Stimulated activated CD8-positive, alpha-beta memory T cell treated with anti-CD3 and anti-CD28 coated beads, Interleukin-12 subunit alpha, Interleukin-12 subunit beta, amount 100 ng/mL, for 24 hours (primary cell): ENCODE data around the gene ERO1B.

ENCODE experiments used
- DNase-seq: peaks from one replicate; pipeline ENCODE4 v3.0.0-alpha.2; 2020; ENCODE audit errors: extremely low read depth

ERO1B gene

DNA sequence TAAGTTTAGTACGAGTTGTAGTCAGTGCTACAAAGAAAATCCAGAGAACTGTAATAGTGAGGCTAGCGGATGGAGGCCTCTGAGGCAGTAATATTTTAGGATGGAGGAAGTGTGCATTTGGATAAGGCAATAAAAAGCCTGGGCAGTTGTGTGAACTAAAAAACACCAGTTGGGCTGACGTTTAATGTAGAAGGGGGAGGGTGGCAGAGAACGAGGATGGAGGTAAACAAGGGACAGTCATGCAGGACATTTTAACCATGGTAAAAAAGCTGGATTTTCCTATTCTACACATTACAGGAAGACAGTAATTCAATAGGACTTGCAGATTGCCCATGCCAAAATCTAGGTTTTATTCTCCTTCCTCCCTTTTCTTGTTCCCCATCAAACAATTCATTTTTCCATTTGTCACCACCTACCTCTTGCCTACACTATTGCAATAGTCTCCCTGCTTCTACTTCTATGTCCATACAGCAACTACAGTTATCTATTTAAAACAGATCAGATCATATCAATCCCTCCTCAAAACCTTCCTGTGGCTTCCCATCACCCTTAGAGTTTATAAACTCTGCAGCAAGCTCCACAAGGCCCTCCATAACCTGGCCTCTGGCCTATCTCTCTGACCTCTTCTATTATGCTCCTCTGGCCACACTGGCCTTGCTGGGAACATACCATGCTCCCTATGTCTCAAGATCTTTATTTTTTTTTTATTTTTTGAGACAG is 27.7 kb downstream of the ERO1B start:
- DNase-seq = no peak

- no peak for DNase-seq
Measured at GRCh38 chr1:236253119-236253518, 28.6 kb downstream of the ERO1B start.

DNA sequence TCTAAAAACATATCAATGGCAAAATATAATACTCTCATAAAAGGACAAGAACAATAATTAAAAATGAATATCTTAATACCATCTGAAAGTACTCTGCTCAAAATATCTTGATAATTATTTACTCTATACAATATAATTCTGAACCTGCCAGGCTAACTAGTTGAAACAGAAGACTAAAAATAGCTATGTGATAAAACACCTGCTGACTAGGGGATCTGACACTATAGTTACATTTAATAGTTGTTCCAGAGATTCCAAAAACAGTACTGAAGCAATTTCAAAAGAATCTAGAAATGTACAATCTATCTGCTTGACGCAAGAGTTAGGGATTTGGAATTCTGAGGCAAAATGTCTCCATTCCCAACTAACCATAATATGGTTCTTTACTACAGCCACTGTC is 30.2 kb downstream of the ERO1B start:
- DNase-seq = no peak

DNA sequence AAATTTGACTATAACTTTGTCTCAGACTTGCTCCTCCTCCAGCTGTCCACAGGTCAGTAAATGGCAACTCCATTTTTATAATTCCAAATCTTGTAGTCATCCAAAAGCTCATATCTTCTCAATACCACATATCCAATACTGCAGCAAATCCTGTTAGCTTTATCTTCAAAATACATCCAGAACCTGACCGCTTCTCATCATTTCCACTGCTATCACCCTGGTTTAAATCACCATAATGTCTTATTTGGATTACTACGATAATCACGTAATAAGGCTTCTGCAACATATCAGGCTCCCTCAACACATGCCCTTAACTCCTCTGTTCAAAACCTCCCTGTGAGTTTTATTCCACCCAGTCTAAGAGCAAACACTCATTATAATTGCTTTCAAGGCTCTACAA is 34.5 kb downstream of the ERO1B start:
- DNase-seq = no peak

GRCh38 chr1:236242568-236242967 is 39.2 kb downstream of the ERO1B start:
- no peak for DNase-seq

DNA sequence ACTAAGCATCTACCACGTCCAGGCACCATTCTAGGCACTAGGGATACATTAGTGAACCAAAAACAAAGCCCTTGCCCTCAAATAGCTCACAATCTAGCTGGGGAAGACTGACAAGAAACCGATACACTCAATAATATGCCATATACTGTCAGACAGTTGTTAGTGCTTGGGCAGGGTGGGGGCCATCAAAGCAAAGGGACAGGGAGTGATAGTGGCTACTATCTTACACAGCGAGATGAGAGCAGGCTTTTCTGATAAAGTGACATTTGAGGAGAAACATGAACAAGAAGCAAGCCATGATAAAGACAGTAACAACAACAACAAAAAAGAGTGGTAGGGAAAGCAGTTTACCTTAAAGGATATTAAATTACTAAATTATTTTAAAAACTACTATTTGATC is 41.1 kb downstream of the ERO1B start:
- DNase-seq = no peak

DNA sequence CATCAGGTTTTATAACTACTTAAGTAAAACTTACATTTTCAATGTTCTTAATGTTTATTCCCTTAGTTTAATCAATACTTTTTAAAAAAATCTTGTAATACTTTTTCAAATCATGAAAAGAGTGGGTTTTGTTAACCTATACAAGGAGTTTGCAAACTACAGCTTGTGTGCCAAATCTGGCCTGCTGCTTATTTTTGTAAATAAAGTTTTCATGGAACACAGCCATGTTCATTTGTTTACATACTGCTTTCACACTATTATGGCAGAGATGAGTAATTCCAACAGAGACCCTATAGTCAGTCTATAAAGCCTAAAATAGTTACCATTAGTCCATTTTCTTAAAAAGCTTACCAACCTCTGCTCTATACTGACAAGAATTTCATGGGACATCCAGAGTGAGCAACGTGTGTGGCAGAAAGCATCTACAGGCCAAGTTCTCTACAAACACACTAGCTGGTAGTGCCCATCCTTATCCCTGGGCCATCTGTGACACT is 42.6 kb downstream of the ERO1B start:
- no peak for DNase-seq

DNA sequence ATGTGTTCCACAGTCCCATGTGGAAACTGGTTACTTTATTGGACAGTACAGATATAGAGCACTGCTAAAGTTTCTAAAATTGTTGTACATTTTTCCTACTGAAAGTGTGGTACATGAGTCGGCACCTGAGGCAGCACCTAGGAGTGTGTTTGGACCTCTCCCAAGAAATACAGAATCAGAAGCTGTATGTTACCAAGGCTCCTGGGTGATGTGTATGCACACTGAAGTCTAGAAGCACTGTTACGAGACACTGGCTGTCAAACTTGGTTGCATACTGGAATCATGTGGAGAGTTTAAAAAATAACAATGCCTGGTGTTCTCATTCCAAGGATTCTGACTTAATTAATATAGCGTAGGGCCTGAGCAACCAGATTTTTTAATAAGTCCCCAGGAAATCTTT is 46.6 kb downstream of the ERO1B start:
- no peak for DNase-seq

GRCh38 chr1:236228411-236228810 is 53.3 kb downstream of the ERO1B start:
- no peak for DNase-seq

DNA sequence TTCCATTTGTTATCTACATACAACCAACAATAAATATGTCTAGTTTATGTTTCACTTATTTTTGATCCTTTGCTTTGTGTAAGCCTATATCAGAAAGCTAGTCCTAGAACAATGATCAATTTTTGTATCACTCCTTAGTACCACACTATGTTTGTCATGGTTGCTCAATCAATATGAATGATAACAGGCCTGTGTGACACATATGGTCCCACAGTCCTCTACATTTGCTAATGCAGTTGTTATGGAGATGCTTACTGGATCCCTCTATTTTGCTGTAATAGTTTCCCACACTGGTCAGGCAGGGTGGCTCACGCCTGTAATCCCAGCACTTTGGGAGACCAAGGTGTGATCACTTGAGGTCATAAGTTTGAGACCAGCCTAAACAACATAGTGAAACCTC is 59.1 kb downstream of the ERO1B start:
- DNase-seq = no peak

DNA sequence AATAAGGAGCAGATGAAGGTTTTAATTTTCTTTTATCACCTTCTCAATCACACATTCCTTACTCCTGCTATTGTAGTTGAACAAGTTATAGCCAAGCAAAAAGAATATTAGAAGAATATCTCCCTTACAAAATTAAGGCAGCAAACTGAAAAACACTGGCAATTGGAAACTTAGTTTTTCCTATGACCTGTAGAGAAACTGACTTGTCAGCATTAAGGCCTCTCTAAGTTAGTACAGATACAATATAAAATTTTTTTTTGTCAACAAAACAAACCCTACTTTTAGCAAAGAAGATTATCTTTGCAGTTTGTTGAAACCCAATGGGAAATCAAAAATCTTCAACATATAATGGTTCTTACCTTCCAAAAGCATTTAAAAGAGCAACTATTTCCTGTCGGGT is 61.3 kb downstream of the ERO1B start:
- no peak for DNase-seq

- DNase-seq = no peak
Measured at GRCh38 chr1:236214761-236215160, 67.0 kb downstream of the ERO1B start.

DNA sequence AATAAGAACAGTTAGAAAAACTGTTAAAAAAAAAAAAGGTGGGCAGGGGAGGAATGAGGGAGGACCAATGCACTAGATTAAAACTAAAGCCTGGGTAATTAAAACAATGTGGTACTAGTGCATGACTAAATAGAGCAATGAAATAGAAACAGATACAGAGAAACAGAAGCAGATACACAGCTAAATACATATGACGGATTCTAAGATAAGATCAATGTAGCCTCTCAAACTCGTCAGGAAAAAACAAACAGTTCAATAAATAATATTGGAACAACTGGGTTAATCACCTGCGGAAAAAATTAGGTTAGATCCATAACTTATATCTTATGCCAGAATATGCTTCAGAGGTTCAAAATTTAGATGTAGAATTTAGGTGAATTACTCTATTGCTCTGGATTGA is 68.2 kb downstream of the ERO1B start:
- no peak for DNase-seq

GRCh38 chr1:236211815-236212214 is 69.9 kb downstream of the ERO1B start:
- no peak for DNase-seq

- no peak for DNase-seq
Measured at GRCh38 chr1:236209713-236210112, 72.0 kb downstream of the ERO1B start.

DNA sequence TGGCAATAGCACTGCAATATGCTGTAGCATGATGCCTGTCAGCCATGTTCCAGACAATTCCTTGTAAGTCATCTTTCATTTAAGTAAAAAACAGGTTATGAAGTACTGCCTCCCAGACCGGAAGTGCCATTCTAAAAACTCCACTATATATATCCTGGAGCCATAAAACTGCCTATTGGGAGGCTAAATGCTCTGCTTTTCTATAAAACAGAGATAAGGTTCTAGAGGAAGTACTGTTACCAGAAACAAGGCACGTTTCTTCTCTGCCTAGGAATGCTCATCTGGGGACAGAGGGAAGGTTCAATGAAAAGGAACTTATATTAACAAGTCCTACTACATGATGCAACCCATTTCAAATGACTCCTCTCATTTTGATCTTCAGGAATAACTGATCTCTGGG is 72.6 kb downstream of the ERO1B start:
- DNase-seq = no peak

DNA sequence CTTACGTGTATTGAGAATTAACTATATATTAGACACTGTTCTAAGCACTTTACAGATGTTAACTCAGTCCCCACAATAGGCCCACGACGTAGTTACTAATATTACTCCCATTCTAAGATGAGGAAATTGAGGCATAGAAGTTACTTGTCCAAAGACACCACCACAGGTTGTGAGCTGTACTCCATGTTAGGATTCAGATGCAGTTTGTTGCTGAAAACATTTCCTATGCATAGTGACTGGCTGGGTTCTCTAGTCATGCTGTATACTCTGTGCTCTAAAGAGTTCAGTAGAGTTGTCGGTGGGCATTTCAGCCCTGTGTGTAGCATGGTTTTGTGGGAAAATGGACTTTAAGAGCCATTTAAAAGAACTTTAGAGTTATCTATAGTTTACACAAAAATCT is 74.2 kb downstream of the ERO1B start:
- DNase-seq = no peak

- DNase-seq = no peak
Measured at GRCh38 chr1:236207121-236207520, 74.6 kb downstream of the ERO1B start.

GRCh38 chr1:236206548-236206947 is 75.2 kb downstream of the ERO1B start:
- DNase-seq = no peak

DNA sequence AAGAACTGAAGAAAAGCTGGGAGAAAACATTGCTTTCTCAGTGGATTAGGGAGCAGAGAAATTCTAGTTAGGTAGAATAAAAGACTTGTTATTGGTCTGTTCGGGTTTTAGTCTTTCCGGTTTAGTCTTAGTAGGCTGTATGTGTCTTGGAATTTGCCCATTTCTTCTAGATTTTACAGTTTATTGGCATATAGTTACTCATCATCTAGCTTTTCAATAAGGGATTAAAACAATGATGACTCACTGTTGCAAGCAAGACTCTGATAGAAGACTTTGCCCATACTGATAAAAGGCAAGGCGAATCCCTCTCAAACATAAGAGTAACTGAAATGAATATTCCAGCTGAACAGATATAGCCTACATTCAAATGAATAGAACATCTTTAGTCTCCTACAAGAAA is 77.1 kb downstream of the ERO1B start:
- no peak for DNase-seq

- DNase-seq = no peak
Measured at GRCh38 chr1:236204039-236204438, 77.7 kb downstream of the ERO1B start.

DNA sequence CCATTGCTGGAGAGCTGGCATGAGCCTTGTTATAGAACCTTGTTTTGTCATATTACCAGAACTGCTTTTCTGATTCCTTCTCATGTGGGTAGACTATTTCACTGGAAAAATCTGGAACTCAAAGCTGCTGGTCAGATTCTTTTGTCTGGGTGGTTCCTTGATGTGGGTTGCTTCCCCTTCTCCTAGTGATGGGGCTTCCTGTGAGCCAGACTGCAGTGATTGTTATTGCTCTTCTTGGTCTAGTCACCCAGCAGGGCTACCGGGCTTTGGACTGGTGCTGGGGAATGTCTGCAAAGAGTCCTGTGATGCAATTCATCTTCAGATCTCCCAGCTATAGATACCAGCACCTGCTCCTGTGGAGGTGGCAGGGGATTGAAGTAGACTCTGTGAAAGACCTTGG is 80.0 kb downstream of the ERO1B start:
- DNase-seq = no peak

DNA sequence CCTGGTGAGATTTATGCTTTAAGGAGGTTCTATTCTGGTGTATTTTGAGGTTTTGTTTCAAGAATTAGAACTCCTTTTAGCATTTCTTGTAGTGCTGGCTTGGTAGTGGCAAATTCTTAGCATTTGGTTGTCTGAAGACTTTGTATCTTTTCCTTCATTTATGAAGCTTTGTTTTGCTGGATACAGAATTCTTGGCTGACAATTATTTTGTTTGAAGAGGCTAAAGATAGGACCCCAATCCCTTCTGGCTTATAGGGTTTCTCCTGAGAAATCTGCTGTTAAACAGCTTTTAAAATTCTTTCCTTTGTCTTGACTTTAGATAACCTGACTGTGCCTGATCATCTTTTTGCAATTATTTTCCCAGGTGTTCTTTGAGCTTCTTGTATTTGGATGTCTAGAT is 80.8 kb downstream of the ERO1B start:
- no peak for DNase-seq

GRCh38 chr1:236193184-236193583 is 88.6 kb downstream of the ERO1B start:
- DNase-seq = no peak
